ENCODE results near the gene MED26.
A peak's percentile ranks its signal among the peaks of the same experiment; 100 is the strongest.

Gene MED26

GRCh38 chr19:16589917-16590316 is 38.1 kb downstream of the MED26 start:
- DNase-seq (ENCODE audit: low read depth, low spot score), result no peak

GRCh38 chr19:16588824-16589577 is 39.0 kb downstream of the MED26 start:
- DNase-seq (ENCODE audit: low read depth, low spot score), result no peak

GRCh38 chr19:16587833-16588823 is 39.9 kb downstream of the MED26 start:
- DNase-seq (ENCODE audit: low read depth, low spot score), result peak; percentile 28

- peak; percentile 27 for DNase-seq (ENCODE audit: low read depth, low spot score)
Measured at GRCh38 chr19:16586991-16587832, 40.8 kb downstream of the MED26 start.

- no peak for DNase-seq (ENCODE audit: low read depth, low spot score)
Measured at GRCh38 chr19:16586477-16586871, 41.5 kb downstream of the MED26 start.

- no peak for DNase-seq (ENCODE audit: low read depth, low spot score)
Measured at GRCh38 chr19:16585808-16586476, 42.1 kb downstream of the MED26 start.

- DNase-seq (ENCODE audit: low read depth, low spot score), result no peak
Measured at GRCh38 chr19:16585094-16585801, 42.8 kb downstream of the MED26 start.

- DNase-seq (ENCODE audit: low read depth, low spot score), result peak; percentile 71
Measured at GRCh38 chr19:16584248-16585093, 43.5 kb downstream of the MED26 start.

GRCh38 chr19:16582486-16583261 is 45.3 kb downstream of the MED26 start:
- DNase-seq (ENCODE audit: low read depth, low spot score), result no peak

GRCh38 chr19:16581971-16582343 is 46.0 kb downstream of the MED26 start:
- no peak for DNase-seq (ENCODE audit: low read depth, low spot score)

GRCh38 chr19:16581145-16581970 is 46.6 kb downstream of the MED26 start:
- DNase-seq (ENCODE audit: low read depth, low spot score), result no peak

GRCh38 chr19:16579381-16579780 is 48.6 kb downstream of the MED26 start:
- DNase-seq (ENCODE audit: low read depth, low spot score), result no peak

GRCh38 chr19:16577531-16577985 is 50.4 kb downstream of the MED26 start:
- no peak for DNase-seq (ENCODE audit: low read depth, low spot score)

GRCh38 chr19:16576690-16577530 is 51.1 kb downstream of the MED26 start:
- DNase-seq (ENCODE audit: low read depth, low spot score), result no peak

- no peak for DNase-seq (ENCODE audit: low read depth, low spot score)
Measured at GRCh38 chr19:16575861-16576689, 51.9 kb downstream of the MED26 start.

- no peak for DNase-seq (ENCODE audit: low read depth, low spot score)
Measured at GRCh38 chr19:16575282-16575681, 52.7 kb downstream of the MED26 start.

Data from activated CD4-positive, CD25-positive, alpha-beta regulatory T cell treated with anti-CD3 and anti-CD28 coated beads, Interleukin-2, amount 50 U/mL, for 16 hours (primary cell).